ENCODE results near the gene RHBG.
"Not testable (repeated sequence)": the region's sequence is repeated elsewhere in the genome, so short reads cannot be mapped to it uniquely, and the experiment has no call there.

- TF ChIP-seq POLR2A, POLR2AphosphoS5, EP300 (IDR thresholded peaks at IDR 0.05): not testable (repeated sequence)
- TF ChIP-seq, protein P1, sequence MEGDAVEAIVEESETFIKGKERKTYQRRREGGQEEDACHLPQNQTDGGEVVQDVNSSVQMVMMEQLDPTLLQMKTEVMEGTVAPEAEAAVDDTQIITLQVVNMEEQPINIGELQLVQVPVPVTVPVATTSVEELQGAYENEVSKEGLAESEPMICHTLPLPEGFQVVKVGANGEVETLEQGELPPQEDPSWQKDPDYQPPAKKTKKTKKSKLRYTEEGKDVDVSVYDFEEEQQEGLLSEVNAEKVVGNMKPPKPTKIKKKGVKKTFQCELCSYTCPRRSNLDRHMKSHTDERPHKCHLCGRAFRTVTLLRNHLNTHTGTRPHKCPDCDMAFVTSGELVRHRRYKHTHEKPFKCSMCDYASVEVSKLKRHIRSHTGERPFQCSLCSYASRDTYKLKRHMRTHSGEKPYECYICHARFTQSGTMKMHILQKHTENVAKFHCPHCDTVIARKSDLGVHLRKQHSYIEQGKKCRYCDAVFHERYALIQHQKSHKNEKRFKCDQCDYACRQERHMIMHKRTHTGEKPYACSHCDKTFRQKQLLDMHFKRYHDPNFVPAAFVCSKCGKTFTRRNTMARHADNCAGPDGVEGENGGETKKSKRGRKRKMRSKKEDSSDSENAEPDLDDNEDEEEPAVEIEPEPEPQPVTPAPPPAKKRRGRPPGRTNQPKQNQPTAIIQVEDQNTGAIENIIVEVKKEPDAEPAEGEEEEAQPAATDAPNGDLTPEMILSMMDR (IDR thresholded peaks at IDR 0.05), result not testable (repeated sequence)
Measured at GRCh38 chr1:156323179-156323578, 45.8 kb upstream of the RHBG start.

Measured in suprapubic skin (tissue), 4 donors.